ENCODE data around the gene TRIM49D2. TPM values are rescaled to one million over a fixed set of nuclear protein-coding genes. Genes with fewer than 3 reads are reported as not detected.
"Not testable (repeated sequence)": the region's sequence is repeated elsewhere in the genome, so short reads cannot be mapped to it uniquely, and the experiment has no call there.

TRIM49D2 gene
- polyA plus RNA-seq, 1 of the 3 experiments (the other 2 are of a cell fraction), result not detected

DNA sequence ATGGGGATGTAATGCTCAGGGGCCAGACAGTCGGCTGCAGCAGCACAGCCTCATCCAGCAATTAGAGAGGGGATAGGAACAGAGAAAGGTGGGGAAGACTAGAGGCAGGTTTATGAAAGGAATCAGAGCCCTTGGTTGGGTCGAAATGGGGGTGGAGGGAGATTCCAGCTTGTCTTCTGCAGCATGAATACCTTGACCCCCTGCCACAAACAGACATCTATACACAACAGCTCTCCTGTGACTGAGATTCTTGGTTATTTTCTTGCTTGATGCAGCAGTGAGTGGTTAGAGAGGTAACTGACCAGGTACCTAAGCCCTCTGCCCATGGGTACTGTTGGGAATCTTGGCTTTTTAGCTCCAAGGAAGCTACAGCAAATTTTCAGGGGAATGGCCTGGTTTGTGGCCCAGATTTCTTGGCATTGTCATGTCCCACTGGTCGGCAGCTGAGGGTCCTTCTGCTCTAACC, 1.6 kb upstream of the TRIM49D2 start, which contains the start of gene TRIM49D1:
Gene TRIM49D1 (minus strand): TSS at position 51 of the 466 bp plus-strand sequence. CDS start 4,535 bp downstream, outside the sequence.
- no peak within 1 kb of the TSS for H2AFZ ChIP-seq (ENCODE audit: low read depth)
- no peak for DNase-seq
- ChIA-PET POLR2A (no interaction called here), CTCF (no interaction called here)
- H3K9me2 ChIP-seq, result no peaks in the 10 kb centered on the region
- H3K4me2 ChIP-seq, result no peak within 1 kb of the TSS
- no peaks in the 10 kb centered on the region for H3K4me1 ChIP-seq (ENCODE audit: control insufficient read depth in 1 of 2, insufficient read depth in 2 of 2, low read depth in 1 of 2, low read length in 1 of 2)
- TF ChIP-seq EP300 (IDR thresholded peaks at IDR 0.05; ENCODE audit: borderline replicate concordance in 1 of 2, low read depth in 1 of 2, low read length in 1 of 2), result no peak
- TF ChIP-seq, protein P1, sequence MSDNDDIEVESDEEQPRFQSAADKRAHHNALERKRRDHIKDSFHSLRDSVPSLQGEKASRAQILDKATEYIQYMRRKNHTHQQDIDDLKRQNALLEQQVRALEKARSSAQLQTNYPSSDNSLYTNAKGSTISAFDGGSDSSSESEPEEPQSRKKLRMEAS (IDR thresholded peaks at IDR 0.05; ENCODE audit: low read depth), result no peak
- no peak for TF ChIP-seq YY1 (IDR thresholded peaks at IDR 0.05; ENCODE audit: low read depth)
- TF ChIP-seq, protein P2, sequence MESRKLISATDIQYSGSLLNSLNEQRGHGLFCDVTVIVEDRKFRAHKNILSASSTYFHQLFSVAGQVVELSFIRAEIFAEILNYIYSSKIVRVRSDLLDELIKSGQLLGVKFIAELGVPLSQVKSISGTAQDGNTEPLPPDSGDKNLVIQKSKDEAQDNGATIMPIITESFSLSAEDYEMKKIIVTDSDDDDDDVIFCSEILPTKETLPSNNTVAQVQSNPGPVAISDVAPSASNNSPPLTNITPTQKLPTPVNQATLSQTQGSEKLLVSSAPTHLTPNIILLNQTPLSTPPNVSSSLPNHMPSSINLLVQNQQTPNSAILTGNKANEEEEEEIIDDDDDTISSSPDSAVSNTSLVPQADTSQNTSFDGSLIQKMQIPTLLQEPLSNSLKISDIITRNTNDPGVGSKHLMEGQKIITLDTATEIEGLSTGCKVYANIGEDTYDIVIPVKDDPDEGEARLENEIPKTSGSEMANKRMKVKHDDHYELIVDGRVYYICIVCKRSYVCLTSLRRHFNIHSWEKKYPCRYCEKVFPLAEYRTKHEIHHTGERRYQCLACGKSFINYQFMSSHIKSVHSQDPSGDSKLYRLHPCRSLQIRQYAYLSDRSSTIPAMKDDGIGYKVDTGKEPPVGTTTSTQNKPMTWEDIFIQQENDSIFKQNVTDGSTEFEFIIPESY (IDR thresholded peaks at IDR 0.05; ENCODE audit: borderline replicate concordance, low read depth), result no peak
- no peak for TF ChIP-seq RAD21 (IDR thresholded peaks at IDR 0.05; ENCODE audit: low read length)
- TF ChIP-seq, protein P3, sequence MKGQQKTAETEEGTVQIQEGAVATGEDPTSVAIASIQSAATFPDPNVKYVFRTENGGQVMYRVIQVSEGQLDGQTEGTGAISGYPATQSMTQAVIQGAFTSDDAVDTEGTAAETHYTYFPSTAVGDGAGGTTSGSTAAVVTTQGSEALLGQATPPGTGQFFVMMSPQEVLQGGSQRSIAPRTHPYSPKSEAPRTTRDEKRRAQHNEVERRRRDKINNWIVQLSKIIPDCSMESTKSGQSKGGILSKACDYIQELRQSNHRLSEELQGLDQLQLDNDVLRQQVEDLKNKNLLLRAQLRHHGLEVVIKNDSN (IDR thresholded peaks at IDR 0.05; ENCODE audit: borderline replicate concordance, low read depth), result no peak
- no peak for TF ChIP-seq FOXJ3 (CRISPR knock-in tag; IDR thresholded peaks at IDR 0.05)
- no peak for TF ChIP-seq RFX5 (IDR thresholded peaks at IDR 0.05; ENCODE audit: low read length)
- no peak for TF ChIP-seq NFIC (IDR thresholded peaks at IDR 0.05; ENCODE audit: borderline replicate concordance)
- no peak for TF ChIP-seq FOSL2 (IDR thresholded peaks at IDR 0.05; ENCODE audit: borderline replicate concordance, low read depth)
- no peak for TF ChIP-seq SMC3 (IDR thresholded peaks at IDR 0.05; ENCODE audit: low read depth, low read length)
- TF ChIP-seq GABPA (IDR thresholded peaks at IDR 0.05; ENCODE audit: low read depth), result no peak
- no peak for TF ChIP-seq USF2 (IDR thresholded peaks at IDR 0.05; ENCODE audit: borderline replicate concordance, low read depth, low read length)
- no peak for TF ChIP-seq POLR2AphosphoS5 (IDR thresholded peaks at IDR 0.05; ENCODE audit: low read depth, low read length)
- no peak for TF ChIP-seq GATA2 (CRISPR knock-in tag; IDR thresholded peaks at IDR 0.05)
- H3K79me2 ChIP-seq (ENCODE audit: insufficient read depth), result no peaks in the 10 kb centered on the region
- no peak within 1 kb of the TSS for H3K27ac ChIP-seq (ENCODE audit: low read depth in 2 of 2, low read length in 1 of 2)
- 9% methylated on average over 3 of the region's 3 CpGs for WGBS (ENCODE audit: low lambda C conversion rate)
- H4K20me1 ChIP-seq (ENCODE audit: insufficient read depth), result no peaks in the 10 kb centered on the region
- H3K4me3 ChIP-seq (ENCODE audit: low read depth in 2 of 2, low read length in 1 of 2), result no peak within 1 kb of the TSS
- H3K36me3 ChIP-seq (replicated peaks in 1 of 2; ENCODE audit: control insufficient read depth in 1 of 2, insufficient read depth in 2 of 2, low read length in 1 of 2), result no peaks in the 10 kb centered on the region
- H3K9ac ChIP-seq, result no peak within 1 kb of the TSS
- no peaks in the 10 kb centered on the region for H3K9me3 ChIP-seq
- no peaks in the 10 kb centered on the region for H3K27me3 ChIP-seq (ENCODE audit: insufficient read depth)
- H3F3A ChIP-seq (replicated peaks; ENCODE audit: insufficient read depth), result no peaks in the 10 kb centered on the region

DNA sequence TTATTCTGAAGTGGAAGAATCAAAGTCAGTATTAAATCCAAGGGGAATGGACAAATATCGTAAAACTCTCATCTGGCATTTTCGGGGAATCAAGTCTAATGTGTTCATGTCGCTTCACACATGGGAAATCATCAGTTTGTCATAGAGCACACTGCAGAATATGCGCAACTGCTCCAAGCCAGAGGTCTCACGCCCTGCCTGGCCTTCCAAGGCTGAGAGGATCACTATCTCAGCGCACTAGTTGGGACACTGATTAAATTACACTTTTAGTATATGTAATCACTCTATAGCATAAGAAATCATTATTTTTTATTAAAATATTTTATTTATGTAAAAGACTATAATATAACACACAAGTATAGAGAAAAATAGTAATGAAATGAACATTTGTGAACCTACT, 37.0 kb downstream of the TRIM49D2 start:
- H3K27me3 ChIP-seq (ENCODE audit: insufficient read depth); H3K79me2 ChIP-seq (ENCODE audit: insufficient read depth); H3K4me3 ChIP-seq (ENCODE audit: low read depth in 2 of 2, low read length in 1 of 2); CTCF ChIA-PET; H3K9me3 ChIP-seq; H3K9me2 ChIP-seq; DNase-seq; H3K4me1 ChIP-seq (ENCODE audit: control insufficient read depth in 1 of 2, insufficient read depth in 2 of 2, low read depth in 1 of 2, low read length in 1 of 2); H3K36me3 ChIP-seq (replicated peaks in 1 of 2; ENCODE audit: control insufficient read depth in 1 of 2, insufficient read depth in 2 of 2, low read length in 1 of 2); H3K27ac ChIP-seq (ENCODE audit: low read depth in 2 of 2, low read length in 1 of 2); H3K4me2 ChIP-seq; H3K9ac ChIP-seq; H2AFZ ChIP-seq (ENCODE audit: low read depth); POLR2A ChIA-PET; H3F3A ChIP-seq (replicated peaks; ENCODE audit: insufficient read depth); H4K20me1 ChIP-seq (ENCODE audit: insufficient read depth): not testable (repeated sequence)
- 39% methylated on average over 6 of the region's 6 CpGs for WGBS (ENCODE audit: low lambda C conversion rate)

DNA sequence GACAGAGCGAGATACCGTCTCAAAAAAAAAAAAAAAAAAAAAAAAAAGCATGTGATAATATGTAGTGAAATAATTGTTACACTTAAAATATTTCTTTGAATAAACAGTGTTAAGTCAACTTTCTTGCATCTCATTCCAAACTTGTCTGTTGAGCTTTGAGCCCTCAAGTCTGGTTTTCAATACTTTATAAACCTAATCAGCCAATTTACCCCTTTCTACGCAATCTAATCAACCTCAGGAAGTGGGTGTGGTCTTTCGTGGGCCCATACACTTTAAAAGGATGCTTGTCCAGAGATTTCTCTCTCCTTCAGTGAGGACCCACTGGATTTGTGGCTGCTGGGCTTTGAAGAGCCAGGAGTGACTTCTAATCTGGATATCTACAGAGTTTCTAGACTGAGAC, 41.9 kb downstream of the TRIM49D2 start, which contains the start of gene TRIM64:
Gene TRIM64 (plus strand): TSS at position 301 of the 400 bp plus-strand sequence. CDS start 2,467 bp downstream, outside the sequence.
- CTCF ChIA-PET; H3K9me2 ChIP-seq; H3K4me2 ChIP-seq; H3K9ac ChIP-seq; H3K9me3 ChIP-seq; H3K36me3 ChIP-seq (replicated peaks in 1 of 2; ENCODE audit: control insufficient read depth in 1 of 2, insufficient read depth in 2 of 2, low read length in 1 of 2); H3K4me3 ChIP-seq (ENCODE audit: low read depth in 2 of 2, low read length in 1 of 2); H3K27ac ChIP-seq (ENCODE audit: low read depth in 2 of 2, low read length in 1 of 2); H2AFZ ChIP-seq (ENCODE audit: low read depth); DNase-seq; H3F3A ChIP-seq (replicated peaks; ENCODE audit: insufficient read depth); H3K79me2 ChIP-seq (ENCODE audit: insufficient read depth); POLR2A ChIA-PET; H3K27me3 ChIP-seq (ENCODE audit: insufficient read depth); H3K4me1 ChIP-seq (ENCODE audit: control insufficient read depth in 1 of 2, insufficient read depth in 2 of 2, low read depth in 1 of 2, low read length in 1 of 2); H4K20me1 ChIP-seq (ENCODE audit: insufficient read depth): not testable (repeated sequence)
- WGBS (ENCODE audit: low lambda C conversion rate), result 100% methylated on average over 2 of the region's 4 CpGs
